ENCODE data around the gene NYNRIN.

Gene NYNRIN

DNA sequence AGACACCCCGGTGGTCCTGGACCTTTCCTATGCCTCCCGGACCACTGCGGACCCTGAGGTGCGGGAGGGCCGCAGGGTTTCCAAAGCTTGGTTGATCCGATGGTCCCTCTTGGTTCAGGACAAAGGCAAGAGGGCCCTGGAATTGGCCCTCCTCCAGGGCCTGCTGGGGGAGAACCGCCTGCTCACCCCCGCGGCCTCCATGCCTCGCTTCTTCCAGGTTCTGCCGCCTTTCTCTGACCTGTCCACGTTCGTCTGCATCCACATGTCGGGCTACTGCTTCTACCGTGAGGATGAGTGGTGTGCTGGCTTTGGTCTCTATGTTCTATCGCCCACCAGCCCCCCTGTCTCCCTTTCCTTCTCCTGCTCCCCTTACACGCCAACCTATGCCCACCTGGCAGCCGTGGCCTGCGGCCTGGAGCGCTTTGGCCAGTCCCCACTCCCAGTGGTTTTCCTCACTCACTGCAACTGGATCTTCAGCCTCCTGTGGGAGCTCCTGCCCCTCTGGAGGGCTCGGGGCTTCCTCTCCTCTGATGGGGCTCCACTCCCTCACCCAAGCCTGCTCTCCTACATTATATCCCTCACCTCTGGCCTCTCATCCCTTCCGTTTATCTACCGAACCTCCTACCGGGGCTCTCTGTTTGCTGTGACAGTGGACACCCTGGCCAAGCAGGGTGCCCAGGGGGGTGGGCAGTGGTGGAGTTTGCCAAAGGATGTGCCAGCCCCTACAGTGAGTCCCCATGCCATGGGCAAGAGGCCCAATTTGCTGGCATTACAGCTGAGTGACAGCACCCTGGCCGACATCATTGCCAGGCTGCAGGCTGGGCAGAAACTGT is 16.8 kb downstream of the NYNRIN start:
- no peak for DNase-seq

DNA sequence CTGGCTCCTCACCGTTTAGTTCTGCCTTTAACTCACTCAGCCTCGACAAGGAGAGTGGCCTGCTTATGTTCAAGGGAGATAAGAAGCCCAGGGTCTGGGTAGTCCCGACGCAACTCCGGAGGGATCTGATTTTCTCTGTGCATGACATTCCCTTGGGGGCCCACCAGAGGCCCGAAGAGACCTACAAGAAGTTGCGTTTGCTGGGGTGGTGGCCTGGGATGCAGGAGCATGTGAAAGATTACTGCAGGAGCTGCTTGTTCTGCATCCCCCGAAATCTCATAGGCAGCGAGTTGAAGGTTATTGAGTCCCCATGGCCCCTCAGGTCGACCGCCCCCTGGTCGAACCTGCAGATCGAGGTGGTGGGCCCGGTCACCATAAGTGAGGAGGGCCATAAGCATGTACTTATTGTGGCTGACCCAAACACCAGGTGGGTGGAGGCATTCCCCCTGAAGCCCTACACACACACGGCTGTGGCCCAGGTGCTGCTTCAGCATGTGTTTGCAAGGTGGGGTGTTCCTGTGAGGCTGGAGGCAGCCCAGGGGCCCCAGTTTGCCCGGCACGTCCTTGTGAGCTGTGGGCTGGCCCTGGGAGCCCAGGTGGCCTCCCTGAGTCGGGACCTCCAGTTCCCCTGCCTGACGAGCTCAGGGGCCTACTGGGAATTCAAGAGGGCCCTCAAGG is 17.6 kb downstream of the NYNRIN start:
- no peak for DNase-seq

DNA sequence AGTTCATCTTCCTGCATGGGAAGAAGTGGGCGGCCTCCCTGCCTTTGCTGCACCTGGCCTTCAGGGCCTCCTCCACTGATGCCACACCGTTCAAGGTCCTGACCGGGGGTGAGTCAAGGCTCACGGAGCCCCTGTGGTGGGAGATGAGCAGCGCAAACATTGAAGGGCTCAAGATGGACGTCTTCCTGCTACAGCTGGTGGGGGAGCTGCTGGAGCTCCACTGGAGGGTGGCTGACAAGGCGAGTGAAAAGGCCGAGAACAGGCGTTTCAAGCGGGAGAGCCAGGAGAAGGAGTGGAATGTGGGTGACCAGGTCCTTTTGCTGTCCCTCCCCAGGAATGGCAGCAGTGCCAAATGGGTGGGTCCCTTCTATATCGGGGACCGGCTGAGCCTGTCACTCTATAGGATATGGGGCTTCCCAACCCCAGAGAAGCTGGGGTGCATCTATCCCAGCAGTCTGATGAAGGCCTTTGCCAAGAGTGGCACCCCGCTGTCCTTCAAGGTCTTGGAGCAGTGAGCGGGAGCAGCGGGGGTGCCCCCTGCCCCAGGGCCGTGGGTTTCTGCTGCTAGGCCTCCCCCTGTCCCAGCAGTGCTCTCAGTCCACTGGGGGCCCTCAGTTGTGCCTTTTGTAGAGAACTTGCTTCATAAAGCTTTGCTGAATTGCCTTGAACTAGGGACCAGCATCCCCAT is 18.3 kb downstream of the NYNRIN start:
- DNase-seq = no peak

DNA sequence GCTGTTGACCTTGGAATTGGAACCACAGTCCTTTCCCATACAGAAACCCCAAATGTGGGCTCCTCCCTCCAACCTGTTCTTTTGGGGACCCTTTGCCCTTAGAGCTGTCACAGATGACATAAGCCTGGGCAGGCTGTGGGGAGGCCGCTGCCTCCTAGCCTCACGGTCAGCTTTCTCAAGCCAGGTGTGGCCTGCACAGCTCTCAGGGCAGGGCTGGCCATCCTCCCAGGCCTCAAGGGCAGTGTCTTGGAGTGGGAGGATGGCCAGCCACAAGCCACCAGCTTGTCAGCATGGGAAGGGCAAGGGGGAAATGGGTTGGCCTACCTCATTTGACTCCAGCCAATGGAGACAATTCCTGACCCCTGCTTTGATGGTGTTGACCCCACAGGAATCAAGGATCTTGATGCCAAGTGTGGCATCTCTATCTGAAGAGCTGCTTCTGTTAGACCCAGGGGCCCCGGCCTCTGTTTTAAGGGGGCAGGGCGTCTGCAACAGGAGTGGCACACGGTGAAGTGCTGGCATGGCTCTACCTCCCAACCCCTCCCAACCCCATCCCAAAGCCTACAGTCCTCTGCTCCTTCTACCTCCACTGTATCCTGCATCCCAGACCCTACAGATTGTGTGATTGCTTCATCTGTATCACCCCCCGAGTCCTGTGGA is 19.2 kb downstream of the NYNRIN start:
- no peak for DNase-seq

GRCh38 chr14:24418492-24418873 is 19.7 kb downstream of the NYNRIN start:
- DNase-seq = no peak

GRCh38 chr14:24422261-24422660 is 23.5 kb downstream of the NYNRIN start:
- no peak for DNase-seq

GRCh38 chr14:24422694-24423601 is 24.1 kb downstream of the NYNRIN start:
- DNase-seq = no peak

GRCh38 chr14:24425704-24426103 is 26.9 kb downstream of the NYNRIN start:
- no peak for DNase-seq

- DNase-seq = no peak
These were observed 27.5 kb downstream of the NYNRIN start for GRCh38 chr14:24426150-24426911.

GRCh38 chr14:24426912-24427536 is 28.2 kb downstream of the NYNRIN start:
- no peak for DNase-seq

GRCh38 chr14:24427537-24428508 is 29.0 kb downstream of the NYNRIN start:
- no peak for DNase-seq

GRCh38 chr14:24428628-24429394 is 30.0 kb downstream of the NYNRIN start:
- no peak for DNase-seq

DNA sequence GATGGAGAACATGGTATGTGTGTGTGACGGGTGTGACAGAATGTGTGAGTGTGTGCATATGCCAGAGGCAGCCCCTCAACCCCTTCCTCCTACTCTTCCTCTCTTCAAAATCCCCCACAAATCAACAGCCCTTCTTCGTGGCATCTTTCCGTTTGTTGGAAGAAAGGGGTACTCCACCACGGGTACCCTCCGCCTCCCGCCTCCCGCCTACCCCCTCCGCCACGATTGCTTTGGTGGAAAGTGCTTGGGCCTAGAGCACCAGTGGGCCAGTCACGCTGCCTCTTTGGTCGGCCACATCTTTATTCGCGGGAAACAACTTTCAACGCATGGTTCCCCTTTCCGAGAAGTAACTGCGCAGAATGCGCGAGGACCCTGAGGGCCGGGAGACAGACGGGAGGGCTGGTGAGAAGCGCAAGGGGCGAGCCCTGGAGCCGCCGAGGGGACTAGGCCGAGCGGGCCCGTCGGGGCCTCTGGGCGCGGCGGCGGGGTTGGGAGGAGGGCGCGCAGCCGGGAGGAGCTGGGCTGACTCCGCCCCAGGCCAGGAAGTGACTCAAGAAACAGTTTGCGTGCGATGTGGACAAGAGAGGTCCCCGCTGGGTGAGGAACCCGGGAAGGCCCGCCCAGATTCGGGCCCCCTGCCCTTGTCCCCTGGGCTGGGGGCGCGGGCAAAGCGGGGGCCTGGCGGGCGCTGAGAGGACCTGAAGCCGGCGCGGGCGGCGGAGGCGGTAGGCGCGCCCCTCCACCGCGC is 30.8 kb downstream of the NYNRIN start, which contains the start of the genes CBLN3 and KHNYN:
Gene CBLN3, minus strand, starts transcription at position 274 of the 748 bp plus-strand sequence. CDS start 614 bp downstream, outside the sequence.
Gene KHNYN, plus strand, starts transcription at position 560 of the 748 bp plus-strand sequence. CDS start 777 bp downstream, outside the sequence.
- DNase-seq = peak; percentile 85

DNA sequence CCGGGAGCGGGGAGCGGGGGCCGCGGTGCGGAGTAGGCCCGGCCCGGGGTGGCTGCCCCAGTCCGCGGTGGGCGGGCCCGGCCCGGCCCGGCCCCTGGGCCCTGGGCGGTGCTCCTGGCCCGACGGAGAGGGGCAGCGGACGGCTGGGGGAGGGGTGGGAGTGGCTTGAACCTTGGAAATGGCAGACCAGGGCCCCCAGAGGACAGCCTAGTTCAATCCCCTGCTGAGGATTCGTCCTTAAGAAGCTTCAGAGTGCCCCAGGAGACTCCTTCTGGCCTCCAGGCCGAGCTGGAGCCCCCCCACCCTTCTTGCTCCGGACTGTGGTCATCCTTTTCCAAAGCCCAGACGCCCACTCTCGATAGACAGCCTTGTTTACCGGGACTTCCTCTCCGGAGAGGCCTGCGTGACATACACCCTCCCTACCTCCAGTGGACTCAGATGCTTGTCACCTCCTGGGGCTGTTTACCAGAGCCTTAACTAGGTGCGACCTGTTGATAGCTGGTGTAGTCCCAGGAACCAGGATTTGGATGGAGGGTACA is 31.4 kb downstream of the NYNRIN start:
- peak; percentile 68 for DNase-seq

DNA sequence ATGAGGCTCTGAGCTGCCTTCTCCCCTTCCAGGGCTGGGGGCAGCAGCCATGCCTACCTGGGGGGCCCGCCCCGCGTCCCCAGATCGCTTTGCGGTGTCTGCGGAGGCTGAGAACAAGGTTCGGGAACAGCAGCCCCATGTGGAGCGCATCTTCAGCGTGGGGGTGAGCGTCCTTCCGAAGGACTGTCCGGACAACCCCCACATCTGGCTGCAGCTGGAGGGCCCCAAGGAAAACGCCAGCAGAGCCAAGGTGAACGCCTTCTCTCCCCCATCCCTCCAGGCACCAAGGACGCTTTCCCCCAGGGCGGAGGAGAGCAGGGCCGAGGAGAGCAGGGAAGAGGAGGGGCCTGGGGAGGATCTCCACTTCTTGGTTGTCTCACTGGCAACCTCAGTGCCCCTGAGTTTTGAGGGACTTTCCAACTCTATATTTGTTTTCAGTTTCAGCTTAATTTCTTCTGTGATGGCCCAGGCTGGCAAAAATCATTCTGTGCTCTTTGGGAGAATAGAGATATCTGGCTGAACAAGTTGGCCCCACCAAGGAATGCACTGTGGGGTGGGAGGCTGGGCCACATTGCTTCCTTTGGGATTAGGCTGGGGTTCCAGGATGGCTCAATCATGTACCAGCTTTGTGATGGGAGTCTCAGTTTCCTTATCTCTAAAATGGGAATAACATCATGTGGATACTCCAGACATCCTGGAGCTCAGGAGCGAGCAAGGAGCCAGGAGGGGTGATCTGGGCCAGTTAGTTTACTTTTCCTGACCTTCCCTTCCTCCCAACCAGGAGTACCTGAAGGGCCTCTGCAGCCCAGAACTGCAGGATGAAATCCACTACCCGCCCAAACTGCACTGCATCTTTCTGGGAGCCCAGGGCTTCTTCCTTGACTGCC is 32.1 kb downstream of the NYNRIN start:
- DNase-seq = no peak

- peak; percentile 77 for DNase-seq
These were observed 32.9 kb downstream of the NYNRIN start for GRCh38 chr14:24431569-24432258.
